ENCODE measurements around the gene GPC5.

- TF ChIP-seq POLR2A (IDR thresholded peaks at IDR 0.05) (no peak), EP300 (IDR thresholded peaks at IDR 0.05) (no peak), CTCF (IDR thresholded peaks at IDR 0.05) (no peak)
Measured at GRCh38 chr13:91399189-91400062, 1.0 kb downstream of the GPC5 start.
